COLO668 (cell line): ENCODE results near the gene MAGI2.

Source experiments
- DNase-seq: peaks from one replicate; lab custom pipeline; 2025; ENCODE audit not compliant: unreplicated experiment; lab: John Stamatoyannopoulos, UW

Gene MAGI2

GRCh38 chr7:78215199-78215598 lies 1238.3 kb downstream of the MAGI2 start:
- no peak for DNase-seq

DNA sequence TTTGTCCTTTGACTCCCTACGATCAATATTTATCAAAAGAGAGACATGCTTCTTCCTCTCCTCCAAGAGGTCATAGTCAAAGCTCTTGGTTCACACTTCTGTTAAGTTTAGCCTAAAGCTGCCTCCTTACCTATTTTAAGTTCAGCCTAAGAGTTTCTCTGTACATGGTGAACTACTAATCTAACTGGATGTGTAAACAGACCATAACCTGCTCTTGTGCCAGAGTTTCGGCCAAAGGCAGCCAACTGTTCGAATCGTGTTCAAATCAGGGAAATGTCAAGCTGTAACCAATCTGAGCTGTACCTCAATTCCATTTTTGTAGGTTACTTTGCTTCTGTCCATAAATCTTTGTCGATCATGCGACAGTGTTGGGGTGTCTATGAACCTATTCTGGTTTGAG lies 1240.1 kb downstream of the MAGI2 start:
- no peak for DNase-seq

DNA sequence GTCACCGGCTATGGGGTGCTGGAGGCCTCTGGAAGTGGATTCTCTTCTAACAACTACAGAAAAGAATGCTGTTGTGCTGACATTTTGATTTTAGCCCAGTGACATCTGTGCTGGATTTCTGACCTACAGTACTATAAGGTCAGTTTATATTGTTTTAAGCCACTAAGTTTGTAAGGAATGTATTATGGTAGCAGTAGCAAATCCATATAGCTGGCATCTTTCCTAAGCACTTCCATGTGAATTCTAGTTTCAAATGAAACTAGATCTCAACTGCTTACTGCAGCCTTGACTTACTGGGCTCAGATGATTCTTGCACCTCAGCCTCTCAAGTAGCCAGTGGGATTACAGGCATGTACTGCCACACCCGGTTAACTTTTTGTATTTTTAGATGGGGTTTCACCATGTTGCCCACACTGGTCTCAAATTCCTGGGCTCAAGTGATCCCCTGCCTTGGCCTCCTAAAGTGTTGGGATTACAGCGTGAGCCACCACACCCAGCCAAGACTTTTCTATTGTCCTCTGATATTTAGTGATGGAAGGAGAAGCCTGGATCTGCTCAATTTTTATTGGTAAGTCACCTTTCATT lies 1240.9 kb downstream of the MAGI2 start:
- no peak for DNase-seq

DNA sequence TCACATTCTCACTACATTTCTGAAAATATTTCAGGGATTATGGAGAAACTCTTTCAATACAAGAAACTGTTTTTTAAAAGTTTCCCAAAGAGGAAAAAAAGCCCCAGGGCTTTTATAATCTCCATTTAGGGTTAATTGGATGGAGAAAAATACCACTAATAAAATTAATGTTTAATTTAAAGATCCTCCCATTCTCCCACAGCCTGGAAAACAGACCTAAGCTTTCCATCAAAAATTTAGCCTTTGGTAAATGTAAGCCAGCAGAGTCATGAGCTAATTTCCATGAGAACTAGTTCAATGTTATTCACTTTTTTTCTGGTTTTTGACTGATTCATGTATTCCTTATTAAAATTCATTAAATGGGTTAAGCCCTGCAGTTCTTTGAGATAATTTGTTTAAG lies 1246.2 kb downstream of the MAGI2 start:
- no peak for DNase-seq

- no peak for DNase-seq
Observed at GRCh38 chr7:78206769-78207168, 1246.7 kb downstream of the MAGI2 start.

DNA sequence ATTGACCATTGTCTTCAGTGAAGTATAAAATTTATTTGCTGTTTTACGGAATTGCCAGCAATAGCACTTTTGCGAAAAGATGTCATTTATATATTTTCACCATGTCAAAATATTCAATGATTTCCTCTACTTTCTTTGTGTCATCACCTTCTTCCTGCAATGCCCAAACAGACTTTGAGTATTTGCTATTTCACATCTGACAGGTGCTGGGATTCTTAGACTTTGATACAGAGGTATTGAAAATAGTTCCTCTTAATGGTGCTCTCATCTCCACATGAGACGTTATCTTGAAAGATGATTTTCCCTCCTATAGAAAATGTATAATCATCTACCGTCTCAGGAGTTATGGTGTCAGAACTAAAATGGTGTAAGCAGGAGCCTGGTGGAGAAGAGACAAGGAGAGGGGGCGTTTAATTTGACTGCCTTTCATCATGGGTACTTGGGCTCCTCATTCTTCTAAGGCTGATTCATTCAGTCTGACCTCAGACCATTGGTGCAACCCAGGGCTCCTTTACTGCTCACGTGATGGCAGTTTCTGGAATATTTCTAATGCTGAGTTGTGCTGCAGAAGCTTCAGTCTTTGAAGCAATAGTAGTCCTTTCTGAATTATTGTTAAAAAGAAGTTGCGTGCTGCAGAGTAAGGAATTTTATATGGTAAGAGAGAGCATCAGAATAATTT lies 1250.3 kb downstream of the MAGI2 start:
- DNase-seq, result no peak

GRCh38 chr7:78198756-78199155 lies 1254.7 kb downstream of the MAGI2 start:
- no peak for DNase-seq

DNA sequence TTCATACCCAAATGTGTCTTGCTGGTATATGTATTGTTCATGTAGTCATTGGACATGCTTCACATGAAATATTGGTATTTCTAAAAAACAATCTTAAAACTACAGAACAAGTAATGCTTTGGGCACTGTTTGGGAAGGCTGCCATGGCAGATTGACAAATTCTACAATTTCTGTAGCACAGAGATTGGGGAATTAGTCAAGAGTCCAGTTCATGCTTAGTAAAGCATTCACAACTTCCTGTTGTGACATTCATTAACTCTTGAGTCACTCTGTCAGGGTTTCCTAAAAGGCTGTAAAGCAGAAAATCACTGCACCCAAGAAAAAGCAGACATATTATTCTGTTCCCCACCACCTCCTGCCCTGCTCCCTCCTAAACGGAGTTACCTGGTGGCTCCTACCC lies 1256.0 kb downstream of the MAGI2 start:
- DNase-seq, result no peak

DNA sequence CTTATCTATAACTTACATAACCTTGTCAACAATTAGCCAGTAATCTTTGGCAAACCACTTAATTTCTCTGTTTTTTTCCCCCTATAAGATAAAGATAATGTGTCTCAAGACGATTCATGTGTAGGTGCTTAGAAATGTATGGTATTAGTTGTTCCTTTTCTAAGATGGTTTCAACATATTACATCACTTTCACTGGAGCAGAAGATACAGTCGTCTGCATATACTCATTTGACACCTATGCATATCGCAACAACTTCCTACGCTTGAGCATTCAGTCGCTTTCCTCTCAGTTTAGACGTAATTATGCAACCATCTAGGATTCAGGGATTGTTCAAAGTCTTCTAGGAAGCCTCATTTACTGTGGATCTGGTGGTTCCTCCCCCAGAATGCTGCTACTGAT lies 1258.2 kb downstream of the MAGI2 start:
- no peak for DNase-seq

GRCh38 chr7:78194611-78195010 lies 1258.9 kb downstream of the MAGI2 start:
- no peak for DNase-seq

GRCh38 chr7:78191475-78192079 lies 1261.9 kb downstream of the MAGI2 start:
- no peak for DNase-seq

DNA sequence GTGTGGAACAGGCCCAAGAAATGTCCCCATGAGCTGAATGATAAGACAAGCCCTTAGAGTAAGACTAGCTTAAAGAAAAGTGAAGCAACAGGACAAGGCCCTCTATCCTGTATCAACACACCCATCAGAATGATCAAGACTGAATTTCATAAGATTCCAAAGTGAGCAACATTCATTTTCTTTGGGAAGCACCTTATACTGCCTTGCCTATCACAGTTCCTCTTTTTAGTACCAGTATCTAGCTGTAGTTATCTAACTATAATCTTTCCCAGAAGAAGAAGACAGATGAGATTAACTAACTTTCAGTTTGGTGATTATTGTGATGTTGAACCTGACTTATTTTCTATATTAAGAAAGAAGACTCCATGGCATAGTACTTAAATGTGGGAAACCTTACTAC lies 1263.7 kb downstream of the MAGI2 start:
- DNase-seq, result no peak

- DNase-seq, result no peak
Observed at GRCh38 chr7:78185149-78185745, 1268.2 kb downstream of the MAGI2 start.

- no peak for DNase-seq
Observed at GRCh38 chr7:78184299-78184698, 1269.2 kb downstream of the MAGI2 start.

- DNase-seq, result no peak
Observed at GRCh38 chr7:78179827-78180477, 1273.5 kb downstream of the MAGI2 start.

- DNase-seq, result no peak
Observed at GRCh38 chr7:78179211-78179610, 1274.3 kb downstream of the MAGI2 start.

DNA sequence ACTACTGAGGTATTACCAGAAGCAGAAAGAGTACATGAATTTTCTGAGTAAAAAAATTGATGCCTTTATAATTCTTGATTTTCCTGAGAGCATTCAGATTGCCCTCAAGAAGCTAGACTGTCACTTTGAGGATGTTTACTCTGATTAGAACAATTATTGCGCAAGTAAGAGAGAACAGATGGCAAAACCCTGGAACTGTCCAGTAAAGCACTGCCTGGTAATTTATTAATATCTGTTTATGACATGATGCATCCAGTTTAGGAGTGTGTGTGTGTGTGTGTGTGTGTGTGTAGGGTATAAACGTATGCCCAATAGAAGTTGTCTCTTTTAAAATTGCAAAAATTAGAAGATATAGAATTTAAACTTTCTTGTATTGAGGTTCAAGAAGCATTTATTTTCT lies 1275.1 kb downstream of the MAGI2 start:
- no peak for DNase-seq

- no peak for DNase-seq
Observed at GRCh38 chr7:78176171-78176570, 1277.3 kb downstream of the MAGI2 start.

DNA sequence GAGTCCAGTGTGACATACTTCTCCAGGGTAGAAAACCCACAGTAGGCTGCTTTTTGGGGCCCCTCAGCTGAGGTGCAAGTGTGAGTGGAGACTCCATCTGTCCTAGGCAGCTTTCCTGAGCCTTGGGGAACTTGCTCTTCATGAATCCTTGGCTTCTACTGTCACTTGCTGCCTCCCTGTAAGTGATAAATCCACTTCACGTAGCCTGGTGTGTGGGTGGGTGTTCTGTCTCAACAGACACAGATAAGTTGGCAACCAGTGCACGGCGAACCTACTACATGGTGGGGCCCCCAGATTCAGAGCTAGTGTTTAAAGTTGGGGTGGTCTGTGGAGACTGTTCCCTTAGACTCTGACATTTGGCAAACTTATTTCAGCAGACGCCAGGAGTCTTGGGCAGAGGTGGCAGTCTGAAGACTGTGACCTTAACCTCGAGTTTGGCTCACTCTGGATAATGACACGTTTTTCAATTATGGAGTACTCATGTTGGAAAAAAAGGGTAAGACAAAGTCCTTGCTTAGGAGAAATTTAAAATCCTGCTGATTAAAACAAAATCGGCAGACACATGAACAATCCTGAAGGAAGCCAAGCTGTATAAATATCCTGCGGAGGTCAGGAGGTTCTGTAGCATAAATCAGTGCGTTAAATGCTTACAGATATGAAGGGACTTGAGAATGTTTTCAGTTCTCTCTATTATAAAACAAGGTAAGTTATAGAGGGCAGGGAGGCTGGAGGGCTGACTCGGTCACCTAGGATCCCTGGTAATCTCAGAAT lies 1278.0 kb downstream of the MAGI2 start:
- no peak for DNase-seq

DNA sequence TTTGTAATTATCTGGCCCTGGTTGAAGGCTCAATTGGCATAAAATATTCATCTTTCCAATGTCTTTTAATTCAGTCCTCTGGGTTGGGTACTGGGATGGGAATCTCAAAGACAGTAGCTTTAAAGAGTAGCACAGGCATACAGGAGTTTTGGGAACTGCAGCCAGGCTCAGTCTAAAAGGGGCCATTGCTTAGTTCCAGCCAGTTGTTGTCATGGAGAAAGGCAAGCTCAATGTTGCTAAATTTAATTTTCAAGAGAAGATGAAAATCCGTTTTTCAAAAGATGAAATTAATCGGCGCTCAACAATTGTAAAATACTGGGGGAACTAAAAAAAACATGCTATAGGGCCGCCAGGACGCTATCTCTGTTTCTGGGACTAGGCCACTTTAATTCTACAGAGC lies 1279.8 kb downstream of the MAGI2 start:
- no peak for DNase-seq
